H1 (cell line): ENCODE results near the gene NFKBIE.

Experiments
- CHD1 ChIP-seq: IDR thresholded peaks from 2 replicates; pipeline ENCODE4 v1.6.1; 2012; ENCODE audit warnings: low read depth, low read length, improper control_type of control experiment
- EP300 ChIP-seq, 2 experiments: IDR thresholded peaks; 1 replicate in 1 of 2; 2 replicates in 1 of 2; pipeline ENCODE4 v1.6.1; 2011 to 2012; ENCODE audit warnings: low read depth in 2 of 2, low read length in 2 of 2, mild to moderate bottlenecking in 2 of 2, borderline replicate concordance in 1 of 2, inconsistent platforms in 1 of 2, moderate library complexity in 1 of 2
- EZH2 ChIP-seq: fragments of 200-600 bp; sonication (generic); IDR thresholded peaks from 2 replicates; pipeline ENCODE4 v1.7.1; 2012; ENCODE audit warnings: low read depth, mild to moderate bottlenecking, moderate library complexity, low read length, inconsistent platforms; ENCODE audit not compliant: severe bottlenecking
- GTF2F1 ChIP-seq: IDR thresholded peaks from 2 replicates; pipeline ENCODE4 v1.6.1; 2012; ENCODE audit warnings: low read depth, low read length, improper control_type of control experiment, borderline replicate concordance
- MAFK ChIP-seq: IDR thresholded peaks from 2 replicates; pipeline ENCODE4 v1.6.1; 2012; ENCODE audit warnings: low read depth, mild to moderate bottlenecking, improper control_type of control experiment, low read length
- POLR2A ChIP-seq, 2 experiments: IDR thresholded peaks; 1 replicate in 1 of 2; 2 replicates in 1 of 2; pipeline ENCODE4 v1.6.1; 2011; ENCODE audit warnings: low read depth in 2 of 2, low read length in 2 of 2, mild to moderate bottlenecking in 2 of 2; ENCODE audit errors: control extremely low read depth in 1 of 2
- POLR2AphosphoS5 ChIP-seq: IDR thresholded peaks from 2 replicates; pipeline ENCODE4 v1.6.1; 2011; ENCODE audit warnings: low read depth, low read length
- RXRA ChIP-seq: IDR thresholded peaks from 2 replicates; pipeline ENCODE4 v1.6.1; 2011; ENCODE audit warnings: low read depth, mild to moderate bottlenecking, low read length, moderate library complexity; ENCODE audit not compliant: insufficient read depth
- SP1 ChIP-seq: IDR thresholded peaks from 2 replicates; pipeline ENCODE4 v1.6.1; 2011; ENCODE audit warnings: low read depth, low read length
- SRF ChIP-seq: IDR thresholded peaks from 2 replicates; pipeline ENCODE4 v1.6.1; 2011; ENCODE audit warnings: mild to moderate bottlenecking, low read depth, low read length, moderate library complexity
- TF ChIP-seq, protein P1 (sequence below), 3 experiments: IDR thresholded peaks; 1 replicate in 2 of 3; 2 replicates in 1 of 3; pipeline versions ENCODE4 v1.5.1 to v1.6.1; 2011; ENCODE audit warnings: low read length in 3 of 3, mild to moderate bottlenecking in 3 of 3, inconsistent platforms in 2 of 3, low read depth in 1 of 3, moderate library complexity in 1 of 3; ENCODE audit not compliant: insufficient read depth in 1 of 3; ENCODE audit errors: control extremely low read depth in 1 of 3

DNA sequence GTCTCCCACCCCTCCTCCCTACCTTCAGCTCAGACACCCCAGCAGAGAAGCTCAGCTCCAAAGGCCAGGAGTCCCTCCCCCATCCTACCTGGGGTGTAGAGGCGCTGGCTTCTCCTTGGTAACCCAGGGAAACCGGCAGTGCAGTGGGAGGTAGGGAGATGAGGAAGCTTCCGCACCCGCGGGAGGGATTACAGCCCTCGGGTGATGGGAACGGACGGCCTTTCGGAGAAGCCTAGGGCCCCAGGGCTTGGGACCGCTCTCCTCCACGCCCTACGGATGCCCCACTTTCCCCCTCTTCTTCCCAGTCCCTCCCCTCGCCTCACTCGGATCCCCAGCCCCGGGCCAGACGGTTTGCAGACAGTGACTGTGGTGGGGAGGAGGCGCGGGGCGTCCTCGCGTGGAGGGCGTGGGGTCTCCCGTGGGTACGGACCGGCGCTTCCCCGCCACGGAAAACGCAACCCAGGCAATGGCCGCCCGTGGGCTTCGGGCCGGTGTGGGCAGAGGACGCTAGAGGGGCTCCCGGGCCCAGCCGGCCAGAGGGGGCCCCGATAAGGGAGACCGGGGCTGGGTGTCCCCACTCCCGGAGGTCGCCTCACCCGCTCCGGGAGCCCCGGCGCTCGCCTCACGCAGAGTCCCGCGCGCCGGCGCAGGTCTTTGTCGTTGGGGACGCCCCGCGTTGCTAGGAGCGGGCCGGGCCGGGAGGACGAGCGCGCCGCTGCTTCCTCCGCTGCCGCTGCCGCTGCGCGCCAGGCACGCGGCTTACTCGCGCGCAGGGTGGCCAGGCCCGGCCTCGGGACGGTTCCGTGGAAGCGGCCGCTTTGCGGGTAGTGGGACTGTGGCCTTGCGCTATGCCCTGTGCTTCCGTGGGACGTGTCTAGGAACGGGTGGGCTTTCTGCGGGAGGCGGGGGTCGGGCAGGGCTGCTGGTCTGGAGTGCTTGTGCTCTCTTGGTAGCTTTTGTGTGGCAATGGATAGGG lies 32.0 kb upstream of the NFKBIE start:
- TF ChIP-seq POLR2A (IDR thresholded peaks at IDR 0.05; ENCODE audit: control extremely low read depth in 1 of 2, low read depth in 2 of 2, low read length in 2 of 2) = peak in 1 of 2 experiments; percentile 38; a peak in 1 of 3 replicates
- no peak for TF ChIP-seq RXRA
- TF ChIP-seq GTF2F1 = no peak
- TF ChIP-seq MAFK = no peak
- no peak for TF ChIP-seq SP1
- TF ChIP-seq, protein P1, sequence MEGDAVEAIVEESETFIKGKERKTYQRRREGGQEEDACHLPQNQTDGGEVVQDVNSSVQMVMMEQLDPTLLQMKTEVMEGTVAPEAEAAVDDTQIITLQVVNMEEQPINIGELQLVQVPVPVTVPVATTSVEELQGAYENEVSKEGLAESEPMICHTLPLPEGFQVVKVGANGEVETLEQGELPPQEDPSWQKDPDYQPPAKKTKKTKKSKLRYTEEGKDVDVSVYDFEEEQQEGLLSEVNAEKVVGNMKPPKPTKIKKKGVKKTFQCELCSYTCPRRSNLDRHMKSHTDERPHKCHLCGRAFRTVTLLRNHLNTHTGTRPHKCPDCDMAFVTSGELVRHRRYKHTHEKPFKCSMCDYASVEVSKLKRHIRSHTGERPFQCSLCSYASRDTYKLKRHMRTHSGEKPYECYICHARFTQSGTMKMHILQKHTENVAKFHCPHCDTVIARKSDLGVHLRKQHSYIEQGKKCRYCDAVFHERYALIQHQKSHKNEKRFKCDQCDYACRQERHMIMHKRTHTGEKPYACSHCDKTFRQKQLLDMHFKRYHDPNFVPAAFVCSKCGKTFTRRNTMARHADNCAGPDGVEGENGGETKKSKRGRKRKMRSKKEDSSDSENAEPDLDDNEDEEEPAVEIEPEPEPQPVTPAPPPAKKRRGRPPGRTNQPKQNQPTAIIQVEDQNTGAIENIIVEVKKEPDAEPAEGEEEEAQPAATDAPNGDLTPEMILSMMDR (IDR thresholded peaks at IDR 0.05; ENCODE audit: control extremely low read depth in 1 of 3, insufficient read depth in 1 of 3, low read depth in 1 of 3, low read length in 3 of 3) = no peak
- TF ChIP-seq EP300 (IDR thresholded peaks at IDR 0.05; ENCODE audit: borderline replicate concordance in 1 of 2, low read depth in 2 of 2, low read length in 2 of 2) = no peak
- no peak for TF ChIP-seq EZH2
- peak; percentile 60 for TF ChIP-seq POLR2AphosphoS5
- no peak for TF ChIP-seq CHD1
- peak; percentile 37; the same call in 1 of the 2 replicates for TF ChIP-seq SRF
